ENCODE measurements around the gene NEK1. TPM values are rescaled to one million over a fixed set of nuclear protein-coding genes. Genes with fewer than 3 reads are reported as not detected.
"Not testable (repeated sequence)": the region's sequence is repeated elsewhere in the genome, so short reads cannot be mapped to it uniquely, and the experiment has no call there.

Gene NEK1
- total RNA-seq, 2 experiments from 2014 or later = 12.1 to 13.1 TPM

GRCh38 chr4:169644802-169645201, 32.4 kb upstream of the NEK1 start:
- no peak for DNase-seq
- peaks cover 2% of the 10 kb centered on the region for H3K4me1 Mint-ChIP-seq
- H3K9me3 Mint-ChIP-seq = no peaks in the 10 kb centered on the region
- H3K4me3 Mint-ChIP-seq = no peak overlapping the region
- H3K27ac Mint-ChIP-seq = no peak overlapping the region
- H3K27me3 Mint-ChIP-seq = no peaks in the 10 kb centered on the region
- H3K36me3 Mint-ChIP-seq = peaks cover 6% of the 10 kb centered on the region

DNA sequence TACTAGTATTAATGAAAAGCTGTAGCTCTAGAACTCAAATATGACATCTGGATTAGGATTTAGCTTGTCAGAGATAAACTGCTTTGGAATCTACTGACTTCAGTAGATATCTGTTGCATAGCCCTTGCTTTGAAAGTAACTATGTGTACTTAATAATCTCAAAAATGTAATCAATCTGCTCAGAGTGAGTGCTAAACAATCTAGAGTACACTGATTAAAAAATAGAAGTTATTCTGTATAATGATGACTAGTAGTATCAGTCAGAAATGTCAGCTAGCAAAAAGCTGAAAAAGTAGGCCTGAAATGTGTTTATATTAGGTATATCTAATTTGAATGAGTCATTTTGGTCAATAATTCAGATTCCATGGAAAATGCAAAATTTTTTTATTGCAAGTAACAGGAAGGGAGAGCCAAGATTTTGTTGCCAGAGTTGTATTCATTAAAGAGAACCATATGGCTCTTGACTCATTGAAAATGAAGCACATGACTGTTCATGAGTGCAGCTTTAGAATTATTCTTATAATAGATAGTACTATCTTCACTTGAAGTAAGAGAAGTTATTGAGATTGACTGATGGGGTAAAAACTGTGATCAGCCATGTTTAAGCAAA, 28.0 kb upstream of the NEK1 start:
- Mint-ChIP-seq H3K27ac (no peak overlapping the region), H3K27me3 (no peaks in the 10 kb centered on the region), H3K4me1 (peaks cover 12% of the 10 kb centered on the region), H3K36me3 (peaks cover 17% of the 10 kb centered on the region), H3K9me3 (no peaks in the 10 kb centered on the region), H3K4me3 (no peak overlapping the region)
- DNase-seq = no peak

- H3K27me3 Mint-ChIP-seq = no peaks in the 10 kb centered on the region
- peaks cover 17% of the 10 kb centered on the region for H3K4me1 Mint-ChIP-seq
- H3K27ac Mint-ChIP-seq = no peak overlapping the region
- no peaks in the 10 kb centered on the region for H3K9me3 Mint-ChIP-seq
- H3K4me3 Mint-ChIP-seq = no peak overlapping the region
- no peak for DNase-seq
- peaks cover 24% of the 10 kb centered on the region for H3K36me3 Mint-ChIP-seq
These were observed 22.6 kb upstream of the NEK1 start for GRCh38 chr4:169634975-169635374.

DNA sequence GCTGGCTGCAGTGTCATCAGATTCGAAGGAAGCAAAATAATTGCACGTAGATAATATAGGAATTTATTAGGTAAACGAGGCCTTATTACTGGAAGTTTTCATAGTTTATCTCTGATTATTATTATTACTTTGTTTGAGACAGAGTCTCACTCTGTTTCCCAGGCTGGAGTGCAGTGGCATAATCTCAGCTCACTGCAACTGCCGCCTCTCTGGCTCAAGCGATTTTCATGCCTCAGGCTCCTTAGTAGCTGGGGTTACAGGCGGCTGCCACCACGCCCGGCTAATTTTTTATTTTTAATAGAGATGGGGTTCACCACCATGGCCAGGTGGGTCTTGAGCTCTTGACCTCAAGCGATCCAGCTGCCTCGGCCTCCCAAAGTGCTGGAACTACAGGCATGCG, 20.5 kb upstream of the NEK1 start:
- H3K9me3 Mint-ChIP-seq = no peaks in the 10 kb centered on the region

DNA sequence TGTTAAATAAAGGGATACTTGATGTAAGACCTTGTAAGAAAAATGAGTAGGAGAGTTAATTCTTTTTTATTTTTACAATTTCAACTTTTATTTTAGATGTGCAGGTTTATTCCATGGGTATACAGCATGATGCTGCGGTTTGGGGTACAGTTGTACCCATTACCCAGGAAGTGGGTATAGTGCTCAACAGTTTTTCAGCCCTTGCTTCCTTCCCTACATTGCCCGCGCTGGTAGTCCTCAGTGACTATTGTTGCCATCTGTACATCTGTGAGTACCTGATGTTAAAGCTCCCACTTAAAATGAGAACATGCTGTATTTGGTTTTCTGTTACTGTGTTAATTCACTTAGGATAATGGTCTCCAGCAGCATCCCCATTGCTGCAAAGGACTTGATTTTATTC, 17.7 kb upstream of the NEK1 start:
- Mint-ChIP-seq H3K27ac (no peak overlapping the region), H3K4me1 (peaks cover 29% of the 10 kb centered on the region), H3K36me3 (peaks cover 24% of the 10 kb centered on the region), H3K9me3 (no peaks in the 10 kb centered on the region), H3K4me3 (no peak overlapping the region), H3K27me3 (no peaks in the 10 kb centered on the region)
- no peak for DNase-seq

More for the DNA sequence above, 20.5 kb upstream of the NEK1 start:
- DNase-seq = no peak
- no peak overlapping the region for H3K27ac Mint-ChIP-seq
- no peak overlapping the region for H3K4me3 Mint-ChIP-seq
- H3K27me3 Mint-ChIP-seq = no peaks in the 10 kb centered on the region
- H3K4me1 Mint-ChIP-seq = peaks cover 25% of the 10 kb centered on the region
- peaks cover 21% of the 10 kb centered on the region for H3K36me3 Mint-ChIP-seq

GRCh38 chr4:169628579-169628978, 16.2 kb upstream of the NEK1 start:
- DNase-seq = no peak
- H3K9me3 Mint-ChIP-seq = peaks cover 2% of the 10 kb centered on the region
- no peaks in the 10 kb centered on the region for H3K27me3 Mint-ChIP-seq
- peaks cover 26% of the 10 kb centered on the region for H3K36me3 Mint-ChIP-seq
- H3K27ac Mint-ChIP-seq = no peak overlapping the region
- no peak overlapping the region for H3K4me3 Mint-ChIP-seq
- H3K4me1 Mint-ChIP-seq = peaks cover 31% of the 10 kb centered on the region

DNA sequence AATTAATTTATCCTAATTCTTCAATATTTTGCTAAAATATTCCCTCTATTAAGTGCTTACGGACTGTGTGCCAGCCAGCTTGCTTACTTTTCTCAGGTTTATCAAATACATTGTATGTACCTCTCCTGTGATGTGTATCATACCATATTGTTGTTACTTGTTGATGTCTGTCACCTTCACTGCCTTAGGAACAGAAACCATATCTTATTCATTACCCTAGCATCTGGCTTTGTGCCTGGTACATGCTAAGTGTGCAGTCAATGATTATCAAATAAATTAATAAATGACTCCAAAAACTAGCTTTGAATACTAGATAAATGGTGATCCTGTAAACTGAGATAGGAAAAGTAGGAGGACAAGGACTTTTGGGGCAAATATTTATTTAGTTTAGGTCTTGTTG, 14.9 kb upstream of the NEK1 start:
- Mint-ChIP-seq H3K36me3 (peaks cover 27% of the 10 kb centered on the region), H3K27ac (peak overlapping the region; percentile 25), H3K4me3 (no peak overlapping the region), H3K4me1 (peaks cover 39% of the 10 kb centered on the region), H3K9me3 (peaks cover 3% of the 10 kb centered on the region), H3K27me3 (no peaks in the 10 kb centered on the region)
- DNase-seq = no peak

GRCh38 chr4:169626331-169627282, 14.2 kb upstream of the NEK1 start:
- no peak overlapping the region for H3K4me3 Mint-ChIP-seq
- H3K27ac Mint-ChIP-seq = peak overlapping the region; percentile 27
- no peaks in the 10 kb centered on the region for H3K27me3 Mint-ChIP-seq
- H3K36me3 Mint-ChIP-seq = peaks cover 26% of the 10 kb centered on the region
- H3K4me1 Mint-ChIP-seq = peaks cover 42% of the 10 kb centered on the region
- no peak for DNase-seq
- H3K9me3 Mint-ChIP-seq = peaks cover 3% of the 10 kb centered on the region

DNA sequence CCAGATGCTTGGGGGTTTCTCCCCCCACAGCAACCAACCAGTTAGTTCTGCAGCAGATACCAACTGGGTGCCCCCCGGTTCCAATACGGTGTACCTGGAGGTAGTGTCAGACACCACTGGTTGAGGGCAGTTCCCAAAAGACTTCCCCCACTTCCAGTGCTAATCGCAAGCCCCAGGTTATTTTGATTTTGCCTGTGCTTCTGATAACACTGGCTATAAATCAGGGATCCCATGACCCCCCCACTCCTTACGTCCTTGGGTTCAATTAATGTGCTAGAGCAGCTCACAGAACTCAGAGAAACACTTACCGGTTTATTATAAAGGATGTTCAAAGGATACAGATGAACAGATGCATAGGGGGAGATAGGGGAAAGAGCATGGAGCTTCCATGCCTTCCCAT, 13.5 kb upstream of the NEK1 start:
- Mint-ChIP-seq H3K9me3 (peaks cover 3% of the 10 kb centered on the region), H3K27me3 (no peaks in the 10 kb centered on the region), H3K4me3 (no peak overlapping the region), H3K36me3 (peaks cover 20% of the 10 kb centered on the region), H3K27ac (no peak overlapping the region), H3K4me1 (peaks cover 43% of the 10 kb centered on the region)
- no peak for DNase-seq

GRCh38 chr4:169624012-169624411, 11.6 kb upstream of the NEK1 start:
- not testable (repeated sequence) for H3K9me3 Mint-ChIP-seq, H3K27me3 Mint-ChIP-seq, DNase-seq, H3K27ac Mint-ChIP-seq, H3K4me3 Mint-ChIP-seq
- Mint-ChIP-seq H3K4me1 (peaks cover 40% of the 10 kb centered on the region), H3K36me3 (peaks cover 16% of the 10 kb centered on the region)

DNA sequence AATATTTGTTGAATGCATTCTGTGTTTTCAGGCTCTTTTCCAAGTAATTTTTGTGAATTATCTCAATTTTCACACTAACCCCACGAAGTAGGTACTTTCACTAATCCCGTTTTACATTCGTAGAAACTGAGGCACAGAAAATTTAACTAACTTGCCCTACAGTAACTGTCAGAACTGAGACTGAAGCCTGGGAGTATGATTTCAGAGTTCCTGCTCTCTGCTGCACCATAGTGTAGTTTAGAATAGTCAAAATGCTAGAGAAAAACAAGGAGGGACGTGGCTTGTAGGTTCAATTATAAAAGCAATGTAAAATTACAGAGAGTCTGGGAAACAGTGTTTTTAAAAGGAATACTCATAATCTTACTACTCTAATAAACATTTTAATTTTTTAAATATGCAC, 10.2 kb upstream of the NEK1 start:
- no peaks in the 10 kb centered on the region for H3K27me3 Mint-ChIP-seq
- H3K27ac Mint-ChIP-seq = peak overlapping the region; percentile 83

DNA sequence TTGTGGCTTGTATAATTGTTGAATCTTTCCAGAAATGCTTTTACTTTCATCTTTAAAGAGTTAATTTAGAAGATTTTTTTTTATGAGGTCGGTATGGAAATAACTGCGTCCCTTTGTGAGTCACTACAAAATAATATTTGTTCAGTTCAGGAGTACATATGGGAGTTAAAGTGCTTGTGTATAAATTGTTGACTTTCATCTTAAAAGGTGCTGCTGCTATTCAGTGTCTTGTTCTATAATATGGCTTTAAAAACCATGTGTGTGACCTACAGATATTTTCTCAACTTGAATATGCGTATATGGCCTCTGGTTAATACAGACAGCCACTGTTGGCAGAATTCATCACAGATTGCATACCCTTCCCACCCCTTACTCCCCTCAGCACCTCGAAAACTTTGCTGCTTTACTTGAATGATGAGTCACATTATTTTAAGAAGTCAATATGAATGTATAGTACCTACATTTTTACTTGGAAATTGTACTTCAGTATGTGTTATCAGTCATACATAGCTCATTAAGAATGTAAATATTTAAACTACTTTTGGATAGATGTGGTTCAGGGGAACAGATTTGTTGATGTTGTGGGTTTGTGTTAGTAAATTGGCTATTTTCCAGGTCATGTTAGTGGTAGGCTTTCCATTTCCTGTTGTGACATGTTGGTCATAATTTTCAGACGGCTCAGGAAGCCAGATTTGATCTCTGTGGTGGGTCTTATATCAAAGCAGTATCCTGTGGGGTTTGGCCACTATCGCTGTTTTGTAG, 9.5 kb upstream of the NEK1 start:
- H3K4me1 Mint-ChIP-seq = peaks cover 49% of the 10 kb centered on the region
- H3K9me3 Mint-ChIP-seq = peaks cover 3% of the 10 kb centered on the region
- no peaks in the 10 kb centered on the region for H3K27me3 Mint-ChIP-seq
- peaks cover 11% of the 10 kb centered on the region for H3K36me3 Mint-ChIP-seq
- peak overlapping the region; percentile 83 for H3K27ac Mint-ChIP-seq
- peak overlapping the region; percentile 76 for H3K4me3 Mint-ChIP-seq
- DNase-seq = no peak

More for the DNA sequence above, 10.2 kb upstream of the NEK1 start:
- DNase-seq = no peak
- H3K9me3 Mint-ChIP-seq = peaks cover 3% of the 10 kb centered on the region
- H3K36me3 Mint-ChIP-seq = peaks cover 16% of the 10 kb centered on the region
- peak overlapping the region; percentile 76 for H3K4me3 Mint-ChIP-seq
- H3K4me1 Mint-ChIP-seq = peaks cover 48% of the 10 kb centered on the region

GRCh38 chr4:169620880-169621248, 8.5 kb upstream of the NEK1 start:
- Mint-ChIP-seq H3K27me3 (no peaks in the 10 kb centered on the region), H3K4me1 (peaks cover 49% of the 10 kb centered on the region), H3K36me3 (peaks cover 10% of the 10 kb centered on the region), H3K27ac (peak overlapping the region; percentile 99), H3K4me3 (peak overlapping the region; percentile 99), H3K9me3 (peaks cover 3% of the 10 kb centered on the region)
- peak; percentile 5 for DNase-seq

- DNase-seq = peak; percentile 94
- H3K4me1 Mint-ChIP-seq = peaks cover 52% of the 10 kb centered on the region
- H3K27me3 Mint-ChIP-seq = no peaks in the 10 kb centered on the region
- peaks cover 3% of the 10 kb centered on the region for H3K9me3 Mint-ChIP-seq
- H3K4me3 Mint-ChIP-seq = peak within 1 kb of the TSS; percentile 99
- peaks cover 6% of the 10 kb centered on the region for H3K36me3 Mint-ChIP-seq
- H3K27ac Mint-ChIP-seq = peak within 1 kb of the TSS; percentile 99
These were observed 7.8 kb upstream of the NEK1 start, which contains the start of gene CLCN3 for GRCh38 chr4:169619958-169620879. TSS of gene CLCN3 (plus strand) at chr4:169620578. CDS start at chr4:169635929, 15,351 bp downstream.
